Measurements from ENCODE around the gene PRAMEF25.
"Not testable (repeated sequence)": the region's sequence is repeated elsewhere in the genome, so short reads cannot be mapped to it uniquely, and the experiment has no call there.

Gene PRAMEF25
- 0 reads per million in 18 experiments for total RNA-seq

- not testable (repeated sequence) for DNase-seq
These were observed at the start of gene PRAMEF25 for GRCh38 chr1:13070474-13070873. PRAMEF25 (plus strand) TSS chr1:13070774; CDS start chr1:13073694, 2,920 bp downstream.

- DNase-seq: not testable (repeated sequence)
These were observed 14.1 kb upstream of the PRAMEF25 start, which contains the start of gene PRAMEF27 for GRCh38 chr1:13056475-13056874. PRAMEF27 (minus strand) TSS chr1:13056575; CDS start chr1:13053659, 2,916 bp downstream.

GRCh38 chr1:13116754-13117153, 46.2 kb downstream of the PRAMEF25 start, which contains the start of gene HNRNPCL2:
HNRNPCL2 (minus strand) TSS chr1:13116854; CDS start chr1:13116400, 454 bp downstream.
- DNase-seq: not testable (repeated sequence)
